ENCODE results near the gene MMP3. TPM values are rescaled to one million over a fixed set of nuclear protein-coding genes. Genes with fewer than 3 reads are reported as not detected.

MMP3 gene
- total RNA-seq, 1 experiment from 2014 or later = not detected

DNA sequence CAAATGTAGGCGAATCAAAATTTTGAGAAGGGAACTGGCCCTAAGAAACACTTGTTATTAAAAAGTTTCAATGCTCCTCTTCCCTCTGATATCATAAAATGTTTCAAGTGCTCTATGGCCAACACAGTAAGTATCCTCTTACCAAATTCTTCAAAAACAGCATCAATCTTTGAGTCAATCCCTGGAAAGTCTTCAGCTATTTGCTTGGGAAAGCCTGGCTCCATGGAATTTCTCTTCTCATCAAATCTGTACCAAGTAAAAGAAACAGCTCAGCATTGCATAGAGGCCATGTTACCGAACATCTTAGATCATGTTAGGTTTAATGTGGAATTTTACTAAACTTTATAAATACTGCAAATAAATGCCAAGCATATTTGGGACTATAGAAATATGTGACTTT is 6.3 kb downstream of the MMP3 start:
- no CpG with 5 or more reads among the region's 2 CpGs for WGBS (ENCODE audit: extremely low coverage, insufficient read length, low lambda C conversion rate)
- H2BK120ac ChIP-seq (ENCODE audit: low read depth, low read length, poor library complexity, severe bottlenecking) = no peak overlapping the region
- H3K4ac ChIP-seq (ENCODE audit: low read depth, low read length) = no peak overlapping the region
- no peaks in the 10 kb centered on the region for H3K9me3 Mint-ChIP-seq
- no peak overlapping the region for H2AFZ ChIP-seq (ENCODE audit: low read length)
- no peak overlapping the region for H3K27ac ChIP-seq (ENCODE audit: insufficient read length, low read depth, low read length)
- no peaks in the 10 kb centered on the region for H3K79me1 ChIP-seq (ENCODE audit: insufficient read depth, low read depth, low read length, poor library complexity, severe bottlenecking)
- no peaks in the 10 kb centered on the region for H3K79me2 ChIP-seq (ENCODE audit: insufficient read depth, low read length)
- no peak overlapping the region for H3K14ac ChIP-seq (ENCODE audit: insufficient read depth, low read length)
- H4K20me1 ChIP-seq (ENCODE audit: control insufficient read depth, insufficient read depth, insufficient read length) = no peaks in the 10 kb centered on the region
- H2BK20ac ChIP-seq (ENCODE audit: low read depth, low read length, poor library complexity, severe bottlenecking) = no peak overlapping the region
- H3K23me2 ChIP-seq (ENCODE audit: insufficient read length, low read depth, low read length, poor library complexity, severe bottlenecking) = no peaks in the 10 kb centered on the region
- no peak overlapping the region for H2AK5ac ChIP-seq (ENCODE audit: insufficient read length, low read length)
- TF ChIP-seq, protein P1, sequence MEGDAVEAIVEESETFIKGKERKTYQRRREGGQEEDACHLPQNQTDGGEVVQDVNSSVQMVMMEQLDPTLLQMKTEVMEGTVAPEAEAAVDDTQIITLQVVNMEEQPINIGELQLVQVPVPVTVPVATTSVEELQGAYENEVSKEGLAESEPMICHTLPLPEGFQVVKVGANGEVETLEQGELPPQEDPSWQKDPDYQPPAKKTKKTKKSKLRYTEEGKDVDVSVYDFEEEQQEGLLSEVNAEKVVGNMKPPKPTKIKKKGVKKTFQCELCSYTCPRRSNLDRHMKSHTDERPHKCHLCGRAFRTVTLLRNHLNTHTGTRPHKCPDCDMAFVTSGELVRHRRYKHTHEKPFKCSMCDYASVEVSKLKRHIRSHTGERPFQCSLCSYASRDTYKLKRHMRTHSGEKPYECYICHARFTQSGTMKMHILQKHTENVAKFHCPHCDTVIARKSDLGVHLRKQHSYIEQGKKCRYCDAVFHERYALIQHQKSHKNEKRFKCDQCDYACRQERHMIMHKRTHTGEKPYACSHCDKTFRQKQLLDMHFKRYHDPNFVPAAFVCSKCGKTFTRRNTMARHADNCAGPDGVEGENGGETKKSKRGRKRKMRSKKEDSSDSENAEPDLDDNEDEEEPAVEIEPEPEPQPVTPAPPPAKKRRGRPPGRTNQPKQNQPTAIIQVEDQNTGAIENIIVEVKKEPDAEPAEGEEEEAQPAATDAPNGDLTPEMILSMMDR (conservative IDR thresholded peaks at IDR 0.05) = no peak
- no peak overlapping the region for H4K91ac ChIP-seq (ENCODE audit: insufficient read length, low read depth, low read length)
- H3K27me3 ChIP-seq (ENCODE audit: insufficient read depth, low read length) = no peaks in the 10 kb centered on the region
- H3K27ac Mint-ChIP-seq = no peak overlapping the region
- peaks cover 15 to 19% of the 10 kb centered on the region in 2 experiments for H3K4me1 Mint-ChIP-seq
- no peak overlapping the region for H3T11ph ChIP-seq (ENCODE audit: low read length)
- no peaks in the 10 kb centered on the region for H3K27me3 Mint-ChIP-seq (ENCODE audit: low read depth)
- no peaks in the 10 kb centered on the region for H3K9me3 ChIP-seq (ENCODE audit: control insufficient read depth, low read depth, low read length)
- no peak overlapping the region for H3K23ac ChIP-seq (ENCODE audit: insufficient read length, low read depth, low read length)
- H2BK15ac ChIP-seq (ENCODE audit: low read depth, low read length) = no peak overlapping the region
- H3K18ac ChIP-seq (ENCODE audit: insufficient read length, low read depth, low read length) = no peak overlapping the region
- no peak overlapping the region for H3K4me2 ChIP-seq (ENCODE audit: insufficient read depth, insufficient read length, low read length)
- no peaks in the 10 kb centered on the region for H3K36me3 Mint-ChIP-seq (ENCODE audit: insufficient read depth in 1 of 3, low read depth in 3 of 3)
- no peak for DNase-seq
- H3K4me1 ChIP-seq (ENCODE audit: insufficient read depth, low read length) = peaks cover 3% of the 10 kb centered on the region; the same call in 1 of the 2 replicates
- no peak overlapping the region for H3K4me3 Mint-ChIP-seq
- no peak overlapping the region for H3K56ac ChIP-seq (ENCODE audit: insufficient read length, low read depth, low read length)
- H3K9ac ChIP-seq (ENCODE audit: extremely low read depth, insufficient read length, low read length) = no peak overlapping the region
- H4K8ac ChIP-seq (replicated peaks; ENCODE audit: insufficient read length, low read depth, low read length) = no peak overlapping the region
- no peak overlapping the region for H4K5ac ChIP-seq (ENCODE audit: insufficient read length, low read depth, low read length)
- no peak overlapping the region for H2BK5ac ChIP-seq (ENCODE audit: insufficient read length, low read length)
- H2BK12ac ChIP-seq (ENCODE audit: insufficient read length, low read depth, low read length) = no peak overlapping the region
